GM08714 (cell line): ENCODE results near the gene MPDU1.
"Not testable (repeated sequence)": the region's sequence is repeated elsewhere in the genome, so short reads cannot be mapped to it uniquely, and the experiment has no call there.

Experiments used
- H3K4me3 ChIP-seq: fragments of 200-500 bp; sonication (Bioruptor generic); 2 replicates; pipeline ENCODE4 v1.5.1; 2014; ENCODE audit warnings: mild to moderate bottlenecking, low read length, inconsistent platforms
- ZNF274 ChIP-seq: IDR thresholded peaks from 2 replicates; pipeline ENCODE4 v1.6.1; 2012; ENCODE audit warnings: mild to moderate bottlenecking, low read depth, low read length

The MPDU1 gene

DNA sequence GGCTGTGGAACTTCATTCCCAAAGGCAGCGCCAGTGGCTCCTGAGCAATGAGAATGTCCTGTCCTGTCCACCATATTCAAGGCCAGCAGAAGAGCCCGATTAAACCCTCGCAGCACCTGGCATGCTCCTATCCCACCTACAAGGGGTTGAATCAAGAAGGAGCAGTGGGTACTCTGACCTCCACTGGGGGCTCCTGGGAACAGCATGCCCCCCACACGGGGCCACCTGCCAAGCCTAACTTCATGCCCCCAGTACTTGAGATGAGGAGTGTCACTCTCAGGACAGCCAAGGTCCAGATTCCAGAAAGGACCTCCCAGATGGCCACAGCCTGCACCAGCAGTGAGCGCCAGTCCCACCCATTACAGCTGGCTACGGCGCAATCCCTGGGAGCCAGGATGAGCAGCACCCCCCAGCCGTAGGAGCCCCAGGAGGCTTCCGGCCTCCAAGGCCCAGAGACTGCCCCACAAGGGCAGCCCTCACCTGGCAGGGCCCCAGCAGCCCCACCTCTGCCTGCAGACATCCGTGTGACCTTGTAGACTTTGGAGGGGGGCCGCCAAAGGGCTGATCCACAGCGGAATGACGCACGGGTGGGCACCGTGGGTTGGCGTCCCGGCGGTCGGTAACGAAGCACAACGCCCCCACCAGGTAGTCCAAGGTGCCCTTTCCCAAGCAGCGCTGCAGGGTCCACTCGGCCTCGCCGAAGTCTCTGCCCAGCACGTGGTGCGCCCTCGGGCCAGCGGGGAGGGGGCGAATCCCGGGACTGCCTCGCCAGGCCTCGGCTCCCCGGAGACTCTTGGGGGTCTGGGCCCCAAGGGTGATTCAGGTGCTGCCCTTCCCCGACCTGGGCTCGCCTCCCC lies 1.0 kb upstream of the MPDU1 start:
- TF ChIP-seq ZNF274, result no peak

GRCh38 chr17:7586673-7587419 lies 3.2 kb downstream of the MPDU1 start:
- no peak for TF ChIP-seq ZNF274
- no peak overlapping the region for H3K4me3 ChIP-seq

More for the DNA sequence above, 1.0 kb upstream of the MPDU1 start:
- H3K4me3 ChIP-seq, result peak overlapping the region; percentile 92; the same call in 1 of the 2 replicates

- no peak overlapping the region for H3K4me3 ChIP-seq
- TF ChIP-seq ZNF274, result no peak
These were observed 3.9 kb downstream of the MPDU1 start for GRCh38 chr17:7587420-7588151.

DNA sequence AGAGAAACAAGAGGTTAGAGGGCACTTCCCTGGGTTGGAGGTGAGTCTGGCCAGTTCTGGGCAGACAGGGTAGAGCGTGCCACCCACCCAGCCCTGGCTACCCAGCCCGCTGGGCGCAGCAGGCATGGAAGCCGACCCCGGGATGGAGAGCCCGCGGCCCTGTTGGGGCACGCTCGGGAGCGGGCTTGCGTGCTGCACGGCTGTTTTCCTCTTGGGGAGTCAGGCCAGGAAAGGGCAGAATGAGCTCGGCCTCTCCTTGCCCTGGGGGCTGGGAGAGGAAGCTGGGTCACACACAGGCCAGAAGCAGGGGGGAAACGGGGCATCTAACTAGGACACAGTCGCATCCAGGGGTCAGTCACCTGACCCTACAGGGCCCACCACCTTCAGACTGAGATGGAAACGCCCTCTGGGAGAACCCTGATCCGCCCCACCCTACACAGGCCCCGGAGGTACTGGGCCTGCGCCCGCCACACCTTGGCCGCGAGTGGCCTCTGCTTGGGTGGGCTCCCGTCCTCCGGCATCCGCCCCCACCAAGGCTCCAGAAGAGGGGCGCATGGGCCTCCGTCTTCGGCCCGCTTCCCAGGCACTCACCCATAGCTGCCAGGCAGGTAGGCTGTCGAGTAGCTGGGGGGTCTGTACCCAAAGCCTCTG lies 5.0 kb downstream of the MPDU1 start:
- no peak for TF ChIP-seq ZNF274
- no peak overlapping the region for H3K4me3 ChIP-seq

- TF ChIP-seq ZNF274, result no peak
- H3K4me3 ChIP-seq, result no peak overlapping the region
These were observed 5.7 kb downstream of the MPDU1 start for GRCh38 chr17:7589204-7589868.

- H3K4me3 ChIP-seq, result no peak within 1 kb of the TSS
These were observed 6.4 kb downstream of the MPDU1 start, which contains the start of gene SOX15 for GRCh38 chr17:7589891-7590691. Gene SOX15, minus strand, starts transcription at chr17:7590094. Its CDS starts 418 bp downstream, at chr17:7589676.

DNA sequence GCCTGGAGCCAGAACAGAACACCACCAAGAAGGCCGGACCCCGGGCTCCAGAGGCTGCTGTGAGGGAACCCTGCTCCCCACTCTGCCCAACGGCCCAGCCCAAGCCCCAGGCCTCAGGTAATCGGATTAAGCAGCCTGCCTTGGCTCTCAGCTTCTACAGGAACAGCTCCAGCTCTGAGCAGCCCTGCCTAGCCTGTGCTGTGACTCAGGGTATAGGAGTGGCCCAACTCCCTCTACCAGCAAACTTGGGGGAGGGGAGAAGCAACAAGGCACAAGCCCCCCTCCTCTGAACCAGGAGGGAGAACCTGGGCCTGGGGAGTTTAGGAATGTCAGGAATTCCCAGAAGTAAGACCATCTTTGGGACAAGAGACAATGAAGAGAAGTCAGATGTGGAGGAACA lies 7.1 kb downstream of the MPDU1 start:
- no peak overlapping the region for H3K4me3 ChIP-seq

More at GRCh38 chr17:7589891-7590691, 6.4 kb downstream of the MPDU1 start, which contains the start of gene SOX15:
- TF ChIP-seq ZNF274, result no peak

DNA sequence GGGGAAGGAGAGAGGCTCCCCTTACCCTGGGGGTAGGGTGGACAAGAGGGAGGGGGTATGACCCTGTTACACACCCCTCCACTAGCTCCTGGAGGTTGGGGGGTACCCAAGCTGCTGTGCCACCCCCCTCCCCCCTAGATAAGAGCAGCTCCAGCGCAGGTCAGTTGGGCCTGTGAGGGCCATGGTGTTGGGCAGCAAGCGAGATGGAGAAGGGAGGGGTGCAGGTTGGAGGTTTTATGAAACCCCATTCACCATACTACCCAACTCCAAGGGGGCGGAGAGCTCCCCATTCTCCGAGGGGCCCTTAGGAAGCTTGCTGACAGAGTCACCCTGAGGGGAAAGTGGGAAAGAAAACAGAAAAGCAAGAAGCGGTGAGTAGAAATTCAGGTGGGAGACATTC lies 7.9 kb downstream of the MPDU1 start:
- TF ChIP-seq ZNF274, result no peak
- H3K4me3 ChIP-seq, result no peak overlapping the region

More for the DNA sequence above, 7.1 kb downstream of the MPDU1 start:
- no peak for TF ChIP-seq ZNF274

DNA sequence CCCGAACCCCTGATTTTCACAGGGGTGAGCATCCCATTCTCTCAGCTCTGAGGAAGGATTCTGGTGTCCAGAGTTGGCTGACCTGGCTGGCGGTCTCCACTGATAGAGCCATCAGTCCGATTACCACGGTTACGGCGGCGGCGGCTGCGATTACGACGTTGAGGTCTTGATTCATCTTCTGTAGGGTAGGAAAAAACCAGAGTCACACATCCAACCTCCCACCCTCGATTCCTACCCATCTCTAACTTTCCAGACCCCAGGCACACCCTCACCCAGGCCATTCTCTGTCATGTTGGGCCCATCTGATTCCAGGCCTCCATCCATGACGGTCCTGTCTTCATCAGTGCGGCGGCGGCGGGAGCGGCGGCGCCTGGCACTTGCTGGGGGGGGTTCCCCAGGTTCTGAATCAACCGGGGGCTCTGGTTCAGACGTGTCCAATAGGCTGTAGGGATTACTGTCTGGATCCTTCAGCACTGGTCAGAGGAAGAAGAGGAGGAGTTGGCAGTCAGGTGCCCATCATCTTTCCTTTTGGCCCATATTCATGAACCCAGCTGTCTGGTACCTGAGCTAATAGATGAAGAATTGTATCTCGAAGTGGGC lies 8.9 kb downstream of the MPDU1 start:
- TF ChIP-seq ZNF274, result no peak
- no peak overlapping the region for H3K4me3 ChIP-seq

DNA sequence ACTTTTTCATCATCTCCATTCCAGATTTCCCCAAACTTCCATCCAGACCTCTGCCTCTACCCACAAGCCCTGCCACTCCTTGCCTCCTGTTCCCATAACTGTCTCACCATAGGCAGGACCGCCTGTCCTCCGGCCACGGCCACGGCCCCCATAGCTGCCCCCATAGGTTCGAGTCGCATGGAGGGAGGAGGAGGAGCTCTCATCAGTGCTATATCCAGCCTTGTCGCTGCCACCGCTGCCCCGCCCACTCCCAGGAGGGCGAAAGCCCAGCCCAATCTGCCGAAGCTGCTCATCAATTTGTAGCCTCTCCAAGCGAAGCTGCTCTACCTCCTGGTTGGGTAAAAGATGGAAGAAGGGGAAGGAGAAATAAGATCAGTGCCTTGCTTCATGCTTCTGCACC lies 9.6 kb downstream of the MPDU1 start:
- H3K4me3 ChIP-seq, result no peak overlapping the region
- TF ChIP-seq ZNF274, result no peak

DNA sequence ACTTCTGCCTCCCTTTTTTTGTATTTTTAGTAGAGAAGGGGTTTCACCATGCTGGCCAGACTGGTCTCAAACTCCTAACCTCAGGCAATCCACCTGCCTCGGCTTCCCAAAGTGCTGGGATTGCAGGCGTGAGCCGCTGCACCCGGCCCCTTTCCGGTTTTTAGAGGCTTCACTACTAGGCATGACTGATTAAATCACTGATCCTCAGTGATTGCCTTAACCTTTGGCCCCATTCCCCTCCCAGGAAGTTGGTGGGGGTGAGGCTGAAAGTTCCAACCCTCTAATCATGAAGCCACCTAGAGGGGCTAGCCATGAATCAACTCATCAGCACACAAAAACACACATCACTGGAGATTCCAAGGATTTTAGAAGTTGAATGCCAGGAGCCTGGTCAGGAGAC lies 13.9 kb downstream of the MPDU1 start:
- not testable (repeated sequence) for H3K4me3 ChIP-seq

DNA sequence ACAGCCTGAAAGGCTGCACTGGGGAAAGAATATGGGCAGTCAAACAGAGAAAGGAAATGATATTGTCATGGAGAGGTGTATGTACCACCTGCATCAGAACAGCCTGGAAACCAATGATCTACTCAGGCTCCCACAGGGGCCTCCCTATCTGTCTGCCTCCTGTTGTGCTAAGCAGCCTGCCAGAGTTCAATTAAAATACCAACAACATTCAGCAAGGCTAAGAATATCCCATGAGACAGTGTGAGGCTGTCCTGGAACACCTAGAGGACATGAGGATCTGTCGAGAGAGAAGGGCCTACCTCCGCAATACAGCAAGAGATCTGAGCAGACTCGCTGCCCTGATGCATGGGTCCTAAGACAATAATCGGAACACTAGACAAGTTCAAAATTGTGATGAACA lies 22.6 kb downstream of the MPDU1 start:
- no peak overlapping the region for H3K4me3 ChIP-seq
- TF ChIP-seq ZNF274, result no peak
